OCI-LY1 (cell line): ENCODE data around the gene GRPR.

Source experiments
- CTCF ChIP-seq: fragments of 200-600 bp; sonication (generic), shearing (Covaris generic); IDR thresholded peaks from 2 replicates; pipeline ENCODE4 v1.5.1; 2017; ENCODE audit warnings: mild to moderate bottlenecking, antibody characterized with exemption, low read length, moderate library complexity, mixed read lengths
- EZH2 ChIP-seq: fragments of 200-600 bp; sonication (generic), shearing (Covaris generic); IDR thresholded peaks from 2 replicates; pipeline ENCODE4 v1.8.0; 2017; ENCODE audit warnings: borderline replicate concordance, mixed run types, mild to moderate bottlenecking, antibody characterized with exemption, low read length, moderate library complexity, mixed read lengths

GRCh38 chrX:16145656-16146055 lies 22.3 kb downstream of the GRPR start:
- TF ChIP-seq CTCF (no peak), EZH2 (no peak)
